Measurements from ENCODE around the gene BCAR1.

BCAR1 gene

DNA sequence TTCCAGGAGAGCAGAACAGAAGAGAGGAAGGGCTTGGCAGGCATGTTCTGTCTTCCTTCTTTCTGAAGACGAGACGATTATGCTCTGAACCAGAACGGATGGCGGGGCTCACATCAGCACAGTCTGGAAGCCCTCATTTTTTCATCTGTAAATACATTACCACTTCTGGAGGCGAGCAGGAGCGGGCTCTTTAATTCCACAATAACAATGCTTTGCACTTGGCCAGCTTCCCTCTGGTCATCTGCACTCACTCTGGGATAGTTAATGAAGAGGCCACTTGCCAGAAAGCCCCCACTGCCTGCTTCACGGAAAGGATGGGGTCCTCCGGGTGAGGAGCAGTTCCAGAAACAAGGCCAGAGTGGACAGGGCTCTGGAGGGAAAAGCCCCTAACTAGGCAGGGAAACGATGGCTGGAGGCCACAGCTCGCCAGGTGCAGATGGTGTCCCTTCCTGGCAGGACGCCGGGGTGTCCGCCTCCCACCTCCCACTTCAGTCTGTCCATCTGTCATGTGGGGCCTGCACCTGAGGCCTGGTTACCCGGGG lies 13.1 kb upstream of the BCAR1 start:
- H3K4me1 ChIP-seq (ENCODE audit: insufficient read depth, low read length), result peaks cover 26% of the 10 kb centered on the region; the same call in 1 of the 2 replicates
- H3K9me3 ChIP-seq (ENCODE audit: control insufficient read depth, insufficient read depth, low read length), result no peaks in the 10 kb centered on the region
- no peaks in the 10 kb centered on the region for H3K36me3 ChIP-seq (ENCODE audit: insufficient read depth, low read length)
- H3K9ac ChIP-seq (ENCODE audit: low read depth, low read length), result peak overlapping the region; percentile 92

DNA sequence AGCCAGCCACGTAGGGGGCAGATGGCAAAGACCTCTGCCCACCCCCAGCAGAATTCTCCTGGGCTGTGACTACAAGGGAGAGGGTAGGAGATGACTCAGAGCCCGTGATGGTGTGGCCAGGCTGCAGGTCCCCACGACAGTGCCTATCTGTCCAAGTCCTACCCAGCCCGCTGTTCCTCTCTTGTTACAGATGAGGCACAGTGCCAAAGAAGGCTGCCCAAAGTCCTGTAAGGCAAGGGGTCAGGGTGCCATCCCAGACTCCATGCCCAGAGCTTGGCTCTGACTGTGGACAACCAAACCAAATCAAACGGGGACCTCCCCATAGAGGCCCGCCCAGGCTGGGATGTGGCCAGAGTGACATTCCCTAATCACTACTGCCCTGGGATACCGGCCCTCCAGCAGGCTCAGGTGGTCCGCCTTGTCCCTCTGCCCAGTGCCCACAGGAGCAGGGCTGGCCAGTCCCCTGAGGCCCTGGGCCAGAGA lies 12.6 kb upstream of the BCAR1 start:
- Histone ChIP-seq H3K36me3 (ENCODE audit: insufficient read depth, low read length) (no peaks in the 10 kb centered on the region), H3K9me3 (ENCODE audit: control insufficient read depth, insufficient read depth, low read length) (no peaks in the 10 kb centered on the region), H3K9ac (ENCODE audit: low read depth, low read length) (peak overlapping the region; percentile 92; the same call in 1 of the 2 replicates), H3K4me1 (ENCODE audit: insufficient read depth, low read length) (peaks cover 28% of the 10 kb centered on the region; the same call in 1 of the 2 replicates)

GRCh38 chr16:75263291-75263962 lies 12.0 kb upstream of the BCAR1 start:
- H3K9ac ChIP-seq (ENCODE audit: low read depth, low read length), result 0 out of 2 replicates have a peak overlapping the region, but pooled peaks have one; percentile 2
- no peaks in the 10 kb centered on the region for H3K36me3 ChIP-seq (ENCODE audit: insufficient read depth, low read length)
- H3K4me1 ChIP-seq (ENCODE audit: insufficient read depth, low read length), result peaks cover 32% of the 10 kb centered on the region; the same call in 1 of the 2 replicates
- no peaks in the 10 kb centered on the region for H3K9me3 ChIP-seq (ENCODE audit: control insufficient read depth, insufficient read depth, low read length)

GRCh38 chr16:75262800-75263127 lies 11.3 kb upstream of the BCAR1 start:
- H3K4me1 ChIP-seq (ENCODE audit: insufficient read depth, low read length), result peaks cover 28% of the 10 kb centered on the region; the same call in 1 of the 2 replicates
- H3K9me3 ChIP-seq (ENCODE audit: control insufficient read depth, insufficient read depth, low read length), result no peaks in the 10 kb centered on the region
- H3K9ac ChIP-seq (ENCODE audit: low read depth, low read length), result no peak overlapping the region
- H3K36me3 ChIP-seq (ENCODE audit: insufficient read depth, low read length), result no peaks in the 10 kb centered on the region

DNA sequence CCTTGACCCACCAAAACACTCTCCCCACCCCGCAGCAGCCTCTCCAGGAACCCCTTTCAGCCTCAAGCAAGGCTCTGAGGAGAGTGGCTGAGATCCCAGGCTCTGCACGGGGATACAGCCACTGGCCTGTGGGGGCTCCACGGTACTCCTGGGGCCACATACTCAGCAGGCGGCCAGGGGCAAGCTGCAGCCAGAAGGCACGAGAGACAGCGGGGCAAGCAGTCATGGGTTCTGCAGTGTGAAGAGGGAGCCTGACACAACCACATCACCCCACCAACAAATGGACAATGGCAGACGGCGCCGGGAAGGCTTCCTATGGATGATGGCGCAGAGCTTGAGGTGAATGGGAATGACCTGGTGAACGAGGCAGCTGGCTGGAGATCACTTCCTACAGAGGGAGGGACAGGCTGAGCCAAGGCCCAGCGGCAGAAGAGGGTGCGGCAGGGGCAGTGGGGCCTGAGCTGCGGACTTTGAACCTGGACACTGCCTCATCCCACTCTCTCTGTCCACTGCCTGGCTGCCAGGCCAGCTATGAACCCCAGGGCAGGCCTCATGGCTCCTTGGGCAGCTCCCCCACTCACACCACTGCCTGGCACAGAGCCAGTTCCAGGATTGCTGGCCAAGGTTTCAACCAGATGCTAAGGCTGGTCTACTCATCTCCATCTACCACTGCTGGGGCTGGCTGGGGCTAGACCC lies 10.8 kb upstream of the BCAR1 start:
- Histone ChIP-seq H3K9ac (ENCODE audit: low read depth, low read length) (no peak overlapping the region), H3K36me3 (ENCODE audit: insufficient read depth, low read length) (no peaks in the 10 kb centered on the region), H3K9me3 (ENCODE audit: control insufficient read depth, insufficient read depth, low read length) (no peaks in the 10 kb centered on the region), H3K4me1 (ENCODE audit: insufficient read depth, low read length) (peaks cover 32% of the 10 kb centered on the region; the same call in 1 of the 2 replicates)

- Histone ChIP-seq H3K9me3 (ENCODE audit: control insufficient read depth, insufficient read depth, low read length) (no peaks in the 10 kb centered on the region), H3K9ac (ENCODE audit: low read depth, low read length) (no peak overlapping the region), H3K36me3 (ENCODE audit: insufficient read depth, low read length) (no peaks in the 10 kb centered on the region), H3K4me1 (ENCODE audit: insufficient read depth, low read length) (peaks cover 31% of the 10 kb centered on the region; the same call in 1 of the 2 replicates)
Measured at GRCh38 chr16:75261590-75262078, 10.2 kb upstream of the BCAR1 start.

DNA sequence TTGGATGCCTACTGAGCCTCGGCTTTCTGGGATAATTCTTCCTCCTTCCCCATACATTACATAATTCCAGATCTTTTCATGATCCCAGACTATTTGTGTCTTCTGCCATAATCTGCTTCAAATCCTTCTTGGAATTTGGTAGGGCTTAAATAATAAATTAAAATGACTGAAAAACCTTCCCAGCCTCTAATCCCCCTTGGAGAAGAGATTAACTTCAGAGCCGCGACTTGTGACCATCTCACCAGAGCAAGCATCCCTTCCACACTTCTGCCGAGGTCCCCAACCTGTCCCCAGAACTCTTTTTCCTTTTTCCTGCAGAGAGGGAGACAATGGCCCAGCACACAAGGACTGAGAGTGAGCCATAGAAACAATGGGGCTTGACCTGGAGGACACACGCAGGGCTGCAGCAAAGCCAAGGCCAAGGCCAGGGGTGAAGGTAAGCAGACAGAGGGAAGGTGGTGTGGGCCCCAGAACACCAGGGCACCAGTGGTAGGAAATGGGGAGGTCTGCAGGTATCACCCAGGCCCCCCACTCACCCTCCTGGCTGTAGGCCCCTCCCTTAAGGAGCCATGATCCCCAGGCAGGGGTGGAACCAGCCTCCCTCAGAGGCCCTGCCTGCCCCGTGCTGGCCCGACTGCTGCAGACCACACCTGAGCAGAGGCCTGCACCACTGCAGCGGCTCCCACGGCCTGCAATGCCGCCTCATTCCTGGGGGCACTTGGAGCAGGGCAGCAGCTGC lies 9.6 kb upstream of the BCAR1 start:
- Histone ChIP-seq H3K9ac (ENCODE audit: low read depth, low read length) (no peak overlapping the region), H3K4me1 (ENCODE audit: insufficient read depth, low read length) (peaks cover 37% of the 10 kb centered on the region; the same call in 1 of the 2 replicates)

DNA sequence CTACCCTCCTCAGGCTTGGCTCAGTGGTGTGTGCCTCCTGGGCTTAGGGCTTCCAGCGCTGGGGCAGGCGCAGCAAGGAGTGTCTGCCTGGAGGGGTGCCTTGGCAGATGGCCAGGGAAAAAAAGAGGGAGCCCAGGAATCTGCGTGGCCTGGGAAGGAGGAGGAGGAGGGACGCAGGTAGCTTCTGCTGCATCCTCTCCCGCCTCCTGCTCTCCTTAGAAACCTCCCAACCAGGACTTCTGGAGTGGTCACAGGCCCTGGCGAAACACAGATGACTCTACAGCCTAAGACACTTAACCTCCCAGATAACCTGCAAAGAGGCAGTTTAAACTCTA lies 7.3 kb upstream of the BCAR1 start:
- H3K9me3 ChIP-seq (ENCODE audit: control insufficient read depth, insufficient read depth, low read length), result no peaks in the 10 kb centered on the region
- no peak overlapping the region for H3K9ac ChIP-seq (ENCODE audit: low read depth, low read length)
- H3K36me3 ChIP-seq (ENCODE audit: insufficient read depth, low read length), result no peaks in the 10 kb centered on the region
- H3K4me1 ChIP-seq (ENCODE audit: insufficient read depth, low read length), result peaks cover 46% of the 10 kb centered on the region

More for the DNA sequence above, 9.6 kb upstream of the BCAR1 start:
- Histone ChIP-seq H3K36me3 (ENCODE audit: insufficient read depth, low read length) (no peaks in the 10 kb centered on the region), H3K9me3 (ENCODE audit: control insufficient read depth, insufficient read depth, low read length) (no peaks in the 10 kb centered on the region)

DNA sequence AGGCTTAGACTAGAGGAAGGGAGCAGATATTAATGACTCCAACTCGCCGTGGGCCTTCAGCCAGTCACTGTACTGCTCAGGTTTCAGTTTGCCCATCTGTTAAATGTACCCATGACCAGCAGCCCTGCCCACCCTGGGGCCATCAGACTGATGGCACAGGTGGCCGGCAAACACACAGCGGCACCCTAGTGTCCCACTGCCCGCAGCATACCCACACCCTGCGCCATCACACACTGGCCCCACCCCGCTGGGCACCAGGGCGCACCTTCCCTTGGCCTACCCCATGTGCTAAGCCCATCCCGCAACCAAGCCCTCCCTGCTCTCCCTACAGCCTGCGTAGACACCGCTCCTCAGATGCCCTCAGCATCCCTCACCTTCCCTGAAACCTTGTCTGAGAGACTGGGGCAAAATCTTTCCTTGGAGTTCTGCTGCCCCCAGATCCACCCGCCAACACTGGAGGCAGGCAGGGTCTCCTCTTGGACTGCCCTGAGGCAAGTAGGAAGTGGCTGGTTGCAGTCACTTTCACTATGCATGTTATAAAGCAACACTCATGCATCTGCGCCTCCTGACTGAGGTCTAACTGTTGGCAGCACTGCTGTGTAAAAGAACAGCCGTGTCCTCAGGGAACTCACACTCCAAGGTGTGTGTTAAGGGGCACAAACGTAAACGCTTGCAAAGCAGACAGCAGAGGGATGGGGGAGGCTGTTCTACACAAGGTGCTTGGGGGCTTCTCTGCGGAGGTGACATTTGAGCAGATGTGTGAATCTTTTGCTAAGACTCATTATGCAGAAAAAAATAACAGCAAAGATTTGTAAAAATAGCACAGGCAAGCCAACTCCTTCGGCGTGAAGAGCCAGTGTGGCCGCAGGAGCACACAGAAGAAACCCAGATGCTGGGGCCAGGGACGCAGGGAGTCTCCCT lies 6.7 kb upstream of the BCAR1 start:
- H3K9me3 ChIP-seq (ENCODE audit: control insufficient read depth, insufficient read depth, low read length), result no peaks in the 10 kb centered on the region
- H3K4me1 ChIP-seq (ENCODE audit: insufficient read depth, low read length), result peaks cover 44% of the 10 kb centered on the region
- no peaks in the 10 kb centered on the region for H3K36me3 ChIP-seq (ENCODE audit: insufficient read depth, low read length)
- no peak overlapping the region for H3K9ac ChIP-seq (ENCODE audit: low read depth, low read length)

- Histone ChIP-seq H3K4me1 (ENCODE audit: insufficient read depth, low read length) (peaks cover 55% of the 10 kb centered on the region), H3K9me3 (ENCODE audit: control insufficient read depth, insufficient read depth, low read length) (no peaks in the 10 kb centered on the region)
Measured at GRCh38 chr16:75256696-75257343, 5.4 kb upstream of the BCAR1 start.

DNA sequence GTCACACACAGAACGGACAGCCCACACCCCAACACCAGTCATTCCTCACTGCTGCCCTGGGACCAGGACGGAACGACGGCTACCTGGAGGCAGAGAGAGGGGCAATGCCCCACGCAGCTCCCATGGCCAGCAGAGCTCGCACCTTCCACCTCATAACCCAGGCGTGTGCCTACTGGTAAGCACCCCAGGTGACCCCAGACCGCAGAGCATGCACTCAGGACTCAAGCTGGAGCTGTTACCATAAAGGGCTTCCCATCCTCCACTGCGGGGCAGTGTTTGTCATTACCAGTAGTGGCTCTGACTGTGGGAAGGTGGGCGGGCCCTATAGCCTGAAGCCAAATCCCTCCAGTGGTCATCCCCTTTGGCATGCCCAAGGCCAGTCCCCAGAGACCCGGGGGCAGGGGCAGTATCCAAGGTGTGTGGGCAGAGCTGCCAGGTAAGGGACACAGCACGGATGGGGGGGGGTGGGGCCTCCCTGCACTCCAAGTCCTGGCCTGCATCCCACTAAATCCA lies 4.7 kb upstream of the BCAR1 start:
- H3K9ac ChIP-seq (ENCODE audit: low read depth, low read length), result 0 out of 2 replicates have a peak overlapping the region, but pooled peaks have one; percentile 8
- peaks cover 55% of the 10 kb centered on the region for H3K4me1 ChIP-seq (ENCODE audit: insufficient read depth, low read length)
- H3K9me3 ChIP-seq (ENCODE audit: control insufficient read depth, insufficient read depth, low read length), result no peaks in the 10 kb centered on the region
- no peaks in the 10 kb centered on the region for H3K36me3 ChIP-seq (ENCODE audit: insufficient read depth, low read length)

More at GRCh38 chr16:75256696-75257343, 5.4 kb upstream of the BCAR1 start:
- no peaks in the 10 kb centered on the region for H3K36me3 ChIP-seq (ENCODE audit: insufficient read depth, low read length)
- 0 out of 2 replicates have a peak overlapping the region, but pooled peaks have one; percentile 8 for H3K9ac ChIP-seq (ENCODE audit: low read depth, low read length)

GRCh38 chr16:75254359-75254837 lies 3.0 kb upstream of the BCAR1 start:
- no peaks in the 10 kb centered on the region for H3K9me3 ChIP-seq (ENCODE audit: control insufficient read depth, insufficient read depth, low read length)
- H3K36me3 ChIP-seq (ENCODE audit: insufficient read depth, low read length), result no peaks in the 10 kb centered on the region
- no peak overlapping the region for H3K9ac ChIP-seq (ENCODE audit: low read depth, low read length)
- H3K4me1 ChIP-seq (ENCODE audit: insufficient read depth, low read length), result peaks cover 60% of the 10 kb centered on the region

Data from ES-I3 (cell line).